Ammon's horn (tissue), 1 donor: ENCODE measurements around the gene MT1G.
"Not testable (repeated sequence)": the region's sequence is repeated elsewhere in the genome, so short reads cannot be mapped to it uniquely, and the experiment has no call there.

ENCODE experiments used
- DNase-seq: peaks from one replicate; pipeline ENCODE4 v3.0.0-alpha.2; 2016; ENCODE audit warnings: low spot score

MT1G gene

GRCh38 chr16:56665286-56666261 is 2.3 kb downstream of the MT1G start:
- DNase-seq, result not testable (repeated sequence)

- no peak for DNase-seq
Observed at GRCh38 chr16:56664506-56664905, 3.4 kb downstream of the MT1G start.

- DNase-seq, result peak; percentile 21
Observed at GRCh38 chr16:56662357-56663354, 5.2 kb downstream of the MT1G start.

- no peak for DNase-seq
Observed at GRCh38 chr16:56658327-56658875, 9.5 kb downstream of the MT1G start.

GRCh38 chr16:56657555-56658326 is 10.1 kb downstream of the MT1G start, which contains the start of gene MT1F:
Gene MT1F (plus strand): TSS chr16:56657959. CDS start chr16:56658059, 100 bp downstream.
- DNase-seq, result peak; percentile 67

DNA sequence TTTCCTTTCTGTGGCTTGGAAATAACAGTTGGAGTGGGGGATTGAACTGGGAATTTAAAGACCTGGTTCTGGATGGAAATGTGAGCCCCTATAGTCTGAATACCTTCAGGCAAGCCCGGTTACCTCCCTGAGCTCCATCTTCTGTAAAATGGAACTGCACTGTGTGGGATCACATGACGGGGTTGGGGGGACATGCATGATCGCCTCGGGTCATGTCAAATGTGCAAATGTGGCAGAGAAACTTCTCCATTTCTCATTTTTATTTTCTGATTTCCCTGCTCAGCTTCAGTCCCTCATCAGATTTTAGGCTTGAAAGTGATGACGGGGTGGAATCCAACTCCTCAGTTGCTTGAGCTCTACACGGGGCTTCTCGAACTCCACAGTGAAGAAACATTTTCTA is 14.6 kb downstream of the MT1G start:
- no peak for DNase-seq

DNA sequence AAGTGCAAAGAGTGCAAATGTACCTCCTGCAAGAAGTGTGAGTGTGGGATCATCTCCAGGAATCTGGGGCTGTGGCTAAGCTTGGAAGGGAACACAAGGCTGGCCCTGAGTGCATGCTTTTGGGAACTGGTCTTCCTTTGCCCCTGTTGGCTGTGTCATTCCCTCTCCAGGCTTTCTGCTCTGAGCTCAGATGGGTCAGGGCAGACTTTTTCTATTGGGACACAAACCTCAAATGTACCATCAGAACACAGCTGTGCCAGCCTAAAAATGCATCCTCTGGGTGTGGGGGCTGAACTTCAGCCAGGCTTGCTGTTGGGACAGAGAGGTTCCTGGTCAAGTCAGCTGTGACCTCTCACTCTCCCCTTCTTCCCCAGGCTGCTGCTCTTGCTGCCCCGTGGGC is 15.3 kb downstream of the MT1G start:
- no peak for DNase-seq

DNA sequence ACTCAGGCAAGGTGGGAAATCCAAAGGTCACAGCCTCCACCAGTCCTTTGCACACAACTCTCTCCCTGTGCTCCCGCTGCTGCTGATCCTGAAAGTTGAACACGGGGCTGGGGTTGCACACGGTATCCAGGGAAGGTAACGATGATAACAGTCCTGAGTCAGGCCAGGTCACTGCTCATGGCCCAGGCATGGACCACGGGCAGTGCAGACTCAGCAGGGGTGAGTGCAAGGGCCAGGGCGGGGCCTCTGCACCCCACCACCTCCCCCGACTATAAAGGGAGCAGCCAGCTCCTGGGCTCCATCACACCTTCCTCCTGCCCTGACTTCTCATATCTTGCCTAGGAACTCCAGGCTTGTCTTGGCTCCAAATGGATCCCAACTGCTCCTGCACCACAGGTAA is 16.3 kb downstream of the MT1G start, which contains the start of gene MT1B:
MT1B (plus strand) TSS at position 301 of the 400 bp plus-strand sequence; CDS start at position 369, 68 bp downstream.
- no peak for DNase-seq

DNA sequence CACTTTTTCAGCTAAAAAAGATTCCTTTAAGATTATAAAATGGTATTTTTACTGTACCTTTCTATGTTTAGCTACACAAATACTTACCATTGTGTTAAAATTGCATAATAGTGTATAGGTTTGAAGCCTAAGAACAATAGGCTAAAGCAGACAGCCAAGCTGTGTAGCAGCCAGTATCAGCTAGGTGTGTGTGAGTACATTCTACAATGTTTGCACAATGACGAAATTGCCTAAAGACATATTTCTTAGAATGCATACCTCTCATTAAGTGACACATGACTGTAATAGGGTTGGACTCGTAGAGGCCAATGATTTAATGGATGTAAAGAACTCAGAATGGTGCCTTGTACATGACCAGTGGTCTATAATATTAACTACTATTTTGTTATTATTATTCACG is 18.0 kb downstream of the MT1G start:
- DNase-seq, result no peak

DNA sequence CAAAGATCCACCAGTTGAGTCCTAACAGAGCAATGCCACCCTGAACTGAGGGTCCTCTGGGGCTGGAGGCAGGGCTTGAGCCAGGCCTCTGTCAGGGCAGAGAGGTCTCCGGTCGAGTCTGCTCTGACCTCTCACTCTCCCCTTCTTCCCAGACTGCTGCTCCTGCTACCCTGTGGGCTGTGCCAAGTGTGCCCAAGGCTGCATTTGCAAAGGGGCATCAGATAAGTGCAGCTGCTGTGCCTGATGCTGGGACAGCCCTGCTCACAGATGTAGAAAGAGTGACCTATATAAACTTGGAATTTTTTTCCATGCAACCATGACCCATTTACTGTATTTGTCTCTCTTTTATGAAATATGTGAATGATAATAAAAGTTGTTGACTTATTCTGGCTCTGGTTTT is 18.6 kb downstream of the MT1G start:
- no peak for DNase-seq

DNA sequence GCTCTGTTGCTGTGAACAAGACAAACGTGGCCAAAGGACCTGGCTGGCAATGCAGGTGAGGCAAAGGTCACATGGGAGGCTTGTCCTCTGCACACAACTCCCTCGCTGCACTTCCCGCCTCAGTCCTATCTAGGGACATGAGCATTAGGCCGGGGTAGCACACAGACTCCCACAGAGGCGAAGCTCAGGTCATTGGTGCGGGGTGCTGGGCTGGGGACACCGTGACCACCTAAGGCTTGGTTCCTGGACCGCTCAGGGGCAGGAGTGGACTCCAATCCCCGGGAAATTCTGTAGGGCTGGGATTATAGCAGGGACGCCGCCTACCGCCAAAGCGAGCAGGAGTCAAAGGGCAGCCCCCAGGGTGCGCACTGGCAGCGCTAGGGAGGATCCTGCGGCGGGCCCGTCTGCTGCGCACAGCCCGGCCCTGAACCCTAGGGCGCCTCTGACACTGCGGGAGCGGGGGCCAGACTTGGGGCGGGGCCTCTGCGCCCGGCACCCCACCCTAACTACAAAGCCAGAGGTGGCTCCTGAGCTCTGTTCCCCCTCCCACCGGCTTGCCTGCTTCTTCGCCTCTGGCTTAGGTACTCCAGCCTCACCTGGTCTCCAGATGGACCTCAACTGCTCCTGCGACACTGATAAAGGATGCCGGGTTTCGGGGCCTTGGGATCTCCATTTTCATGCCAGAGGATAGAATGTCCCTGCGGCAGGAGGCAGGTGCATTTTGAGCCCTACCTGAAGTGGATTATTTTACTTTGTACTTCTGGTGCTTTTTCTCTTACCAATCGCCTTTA is 20.0 kb downstream of the MT1G start:
- DNase-seq, result no peak

GRCh38 chr16:56645838-56646237 is 22.0 kb downstream of the MT1G start:
- DNase-seq, result no peak

GRCh38 chr16:56645311-56645710 is 22.6 kb downstream of the MT1G start:
- DNase-seq, result no peak

GRCh38 chr16:56643833-56644232 is 24.0 kb downstream of the MT1G start:
- no peak for DNase-seq

- peak; percentile 29 for DNase-seq
Observed at GRCh38 chr16:56643080-56643778, 24.6 kb downstream of the MT1G start.

DNA sequence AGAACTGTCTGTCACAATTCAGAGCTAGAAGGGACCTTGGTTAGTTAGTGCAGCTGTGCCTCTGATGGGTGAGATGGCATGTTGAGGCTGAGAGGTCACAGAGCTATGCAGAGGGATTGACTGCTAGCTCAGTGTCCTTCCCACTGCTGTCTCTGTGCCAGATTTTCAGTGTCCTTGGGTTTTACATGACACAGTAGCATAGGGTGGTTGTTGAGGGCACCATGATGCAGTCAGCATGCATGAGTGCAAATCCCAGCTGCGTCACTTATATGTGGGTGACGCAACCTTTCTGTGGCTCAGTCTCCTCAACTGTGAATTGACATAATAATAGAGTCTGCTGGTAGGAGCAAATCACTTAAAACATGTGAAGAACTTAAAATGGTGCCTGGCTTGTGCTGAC is 26.7 kb downstream of the MT1G start:
- DNase-seq, result no peak

- DNase-seq, result no peak
Observed at GRCh38 chr16:56640076-56640475, 27.8 kb downstream of the MT1G start.

- no peak for DNase-seq
Observed at GRCh38 chr16:56639045-56639444, 28.8 kb downstream of the MT1G start.
